K562 (cell line): ENCODE measurements around the gene PHF14. TPM values are rescaled to one million over a fixed set of nuclear protein-coding genes. Genes with fewer than 3 reads are reported as not detected.

Experiments
- ATAC-seq: fragments of 200-7000 bp; cut with Tn5 transposase; 3 replicates; pipeline ENCODE4 v1.9.1; 2020; ENCODE audit warnings: moderate library complexity
- BruUV-seq: library from RNA; stranded (reverse); fragments of 400-500 nt; replicated peaks from 2 replicates; lab custom pipeline; 2021; lab: Mats Ljungman, UMichigan
- CTCF ChIA-PET: fragments of 300-600 bp; formaldehyde crosslinking; extraction: SDS; loops from one replicate; lab custom pipeline; 2021; ENCODE audit warnings: low intra/inter-chr PET ratio; lab: Yijun Ruan, JAX
- POLR2A ChIA-PET: fragments of 300-600, 350-650 bp; sonication (Branson Sonifier 250); formaldehyde crosslinking; extraction: SDS; loops from one replicate; lab custom pipeline; 2021; ENCODE audit warnings: antibody characterized with exemption, inconsistent platforms; lab: Yijun Ruan, JAX
- DNase-seq, 4 experiments: peaks; one replicate each; pipeline versions ENCODE4 v3.0.0 to v3.0.0-alpha.2; 2011 to 2018; ENCODE audit warnings: low spot score in 3 of 4, mixed read lengths in 3 of 4; ENCODE audit errors: extremely low read depth in 1 of 4
- FAIRE-seq: peaks from 2 replicates; lab custom pipeline; 2011; peaks lifted over from hg19 to GRCh38; lab: Jason Lieb, UNC
- H2AFZ ChIP-seq: 2 replicates; pipeline ENCODE4 v1.6.0; 2011; ENCODE audit warnings: low read depth, low read length, control low read depth, inconsistent platforms
- H3K27ac ChIP-seq: fragments of 200-600 bp; 3 replicates; pipeline ENCODE4 v1.8.0; 2011; ENCODE audit warnings: low read depth, mild to moderate bottlenecking, control low read depth, inconsistent platforms, low read length, moderate library complexity, mixed read lengths; ENCODE audit errors: extremely low read depth
- H3K27me3 ChIP-seq, 2 experiments: fragments of 300-600 bp in 1 of 2; 2 replicates in 1 of 2; 3 replicates in 1 of 2; pipeline versions ENCODE4 v1.6.0 to v1.8.0; 2011; ENCODE audit warnings: inconsistent platforms in 2 of 2, low read length in 2 of 2, mild to moderate bottlenecking in 1 of 2, mixed read lengths in 1 of 2, moderate library complexity in 1 of 2; ENCODE audit not compliant: control insufficient read depth in 2 of 2, insufficient read depth in 2 of 2
- H3K36me3 ChIP-seq: fragments of 300-600 bp; 3 replicates; pipeline ENCODE4 v1.8.0; 2011; ENCODE audit warnings: mild to moderate bottlenecking, low read length, inconsistent platforms; ENCODE audit not compliant: control insufficient read depth, insufficient read depth
- H3K4me1 ChIP-seq, 2 experiments: fragments of 200-600 bp in 1 of 2; replicated peaks in 1 of 2; 2 replicates in 1 of 2; 3 replicates in 1 of 2; pipeline versions ENCODE4 v1.5.1 to v1.8.0; 2011; ENCODE audit warnings: inconsistent platforms in 2 of 2, low read length in 2 of 2, mild to moderate bottlenecking in 1 of 2, mixed read lengths in 1 of 2, moderate library complexity in 1 of 2; ENCODE audit not compliant: control insufficient read depth in 2 of 2, insufficient read depth in 2 of 2
- H3K4me2 ChIP-seq: 2 replicates; pipeline ENCODE4 v1.6.1; 2011; ENCODE audit warnings: low read length, control low read depth, inconsistent platforms, mixed read lengths; ENCODE audit not compliant: insufficient read depth
- H3K4me3 ChIP-seq: fragments of 200-600 bp; sonication (generic), shearing (Covaris generic); 2 replicates; pipeline ENCODE4 v1.5.1; 2016; ENCODE audit warnings: control low read depth, inconsistent platforms
- H3K79me2 ChIP-seq: fragments of 200-600 bp; 3 replicates; pipeline ENCODE4 v1.8.0; 2011; ENCODE audit warnings: low read length, inconsistent platforms; ENCODE audit not compliant: control insufficient read depth, insufficient read depth
- H3K9ac ChIP-seq, 2 experiments: 2 replicates each; pipeline versions ENCODE4 v1.6.0 to v1.6.1; 2011; ENCODE audit warnings: low read depth in 2 of 2, low read length in 2 of 2, control low read depth in 1 of 2, inconsistent platforms in 1 of 2, mild to moderate bottlenecking in 1 of 2, mixed read lengths in 1 of 2; ENCODE audit not compliant: insufficient read depth in 1 of 2
- H3K9me1 ChIP-seq: one replicate; pipeline ENCODE4 v1.6.0; 2011; ENCODE audit warnings: inconsistent platforms, mild to moderate bottlenecking, low read length, moderate library complexity; ENCODE audit not compliant: control insufficient read depth, insufficient read depth
- H3K9me3 ChIP-seq: replicated peaks from 2 replicates; pipeline ENCODE4 v1.5.1; 2011; ENCODE audit warnings: low read depth, low read length, inconsistent platforms; ENCODE audit not compliant: control insufficient read depth, insufficient read depth
- H4K20me1 ChIP-seq: replicated peaks from 2 replicates; pipeline ENCODE4 v1.6.1; 2011; ENCODE audit warnings: low read length, inconsistent platforms, mixed read lengths; ENCODE audit not compliant: control insufficient read depth, insufficient read depth
- ATF7 ChIP-seq: fragments of 450-650 bp; IDR thresholded peaks from 2 replicates; pipeline ENCODE4 v1.7.1; 2014; ENCODE audit warnings: mild to moderate bottlenecking, moderate library complexity
- C11orf30 ChIP-seq: fragments of 450-650 bp; IDR thresholded peaks from 2 replicates; pipeline ENCODE4 v1.6.1; 2016; ENCODE audit warnings: low read depth, mild to moderate bottlenecking
- CHD2 ChIP-seq: IDR thresholded peaks from 2 replicates; pipeline ENCODE4 v1.6.1; 2011; ENCODE audit warnings: low read depth, low read length
- ELF2 ChIP-seq: fragments of 250-450 bp; sonication (Bioruptor Pico); IDR thresholded peaks from 2 replicates; pipeline ENCODE4 v1.5.0; 2021; ENCODE audit warnings: mild to moderate bottlenecking
- HDGF ChIP-seq: fragments of 450-650 bp; IDR thresholded peaks from 2 replicates; pipeline ENCODE4 v1.6.1; 2016
- HMGN3 ChIP-seq: IDR thresholded peaks from 2 replicates; pipeline ENCODE4 v1.6.1; 2011; ENCODE audit warnings: borderline replicate concordance, low read depth, mild to moderate bottlenecking, mixed read lengths, low read length; ENCODE audit not compliant: insufficient read length; ENCODE audit errors: extremely low read depth
- JUN ChIP-seq, 2 experiments: sonication (generic) in 1 of 2; formaldehyde crosslinking in 1 of 2; IDR thresholded peaks; 2 replicates each; pipeline versions ENCODE4 v1.6.1 to v1.8.0; 2012 to 2022; ENCODE audit warnings: borderline replicate concordance in 2 of 2, mild to moderate bottlenecking in 2 of 2, improper control_type of control experiment in 1 of 2, low read depth in 1 of 2, low read length in 1 of 2, missing genetic modification reagents in 1 of 2
- NFIX ChIP-seq: fragments of 250-450 bp; sonication (Bioruptor Pico); IDR thresholded peaks from 2 replicates; pipeline ENCODE4 v1.4.0; 2020; ENCODE audit warnings: low read depth, mild to moderate bottlenecking, moderate library complexity
- NRF1 ChIP-seq, 2 experiments: fragments of 450-650 bp; IDR thresholded peaks in 1 of 2; conservative IDR thresholded peaks in 1 of 2; 2 replicates each; pipeline ENCODE4 v1.6.1; 2014; ENCODE audit warnings: mild to moderate bottlenecking in 2 of 2
- PHF21A ChIP-seq: fragments of 450-650 bp; IDR thresholded peaks from 2 replicates; pipeline ENCODE4 v1.6.1; 2017; ENCODE audit warnings: low read depth, borderline replicate concordance
- SAFB ChIP-seq: fragments of 200-400 bp; formaldehyde crosslinking; IDR thresholded peaks from 2 replicates; pipeline ENCODE4 v1.6.1; 2017; ENCODE audit warnings: low read depth, low read length, borderline replicate concordance
- ZNF12 ChIP-seq: sonication (generic); formaldehyde crosslinking; IDR thresholded peaks from 2 replicates; pipeline ENCODE4 v1.4.0; 2020; ENCODE audit warnings: mild to moderate bottlenecking, missing genetic modification reagents
- ZNF224 ChIP-seq: sonication (generic); formaldehyde crosslinking; IDR thresholded peaks from 2 replicates; pipeline ENCODE4 v1.8.0; 2022; ENCODE audit warnings: mild to moderate bottlenecking, missing genetic modification reagents
- ZNF354B ChIP-seq: fragments of 250-450 bp; sonication (Bioruptor Pico); IDR thresholded peaks from 2 replicates; pipeline ENCODE4 v1.4.0; 2020
- ZNF696 ChIP-seq: fragments of 250-450 bp; sonication (Bioruptor Pico); conservative IDR thresholded peaks from 2 replicates; pipeline ENCODE4 v1.4.0; 2020; ENCODE audit warnings: mild to moderate bottlenecking, moderate library complexity
- WGBS: fragments of 100-300 bp; shearing (Covaris generic); methylation state at CpG from one replicate; pipeline ENCODE4 v1.1.6; 2016; ENCODE audit warnings: low coverage, mixed read lengths; ENCODE audit not compliant: insufficient coverage; ENCODE audit errors: missing lambda C conversion rate; 5-methylcytosine and 5-hydroxymethylcytosine counted together
- in situ Hi-C: fragments of 300-500 bp; cut with MboI; formaldehyde crosslinking; loops from 4 replicates; pipeline ENCODE4 v1.15.0; 2018; ENCODE audit warnings: inconsistent platforms, mixed read lengths
- intact Hi-C: fragments of 100-400 bp; cut with micrococcal nuclease; formaldehyde crosslinking; loops from 2 replicates; pipeline ENCODE4 v1.14.2; 2022
- polyA plus RNA-seq, 8 experiments: library from polyadenylated mRNA; depleted of rRNA in 4 of 8; stranded (reverse) in 5 of 8; unstranded in 3 of 8; fragments of >200 nt; fragmentation: Nextera tagmentation in 2 of 8; fragmentation: Illumina TruSeq in 1 of 8; extraction: Ambion mirVana in 2 of 8; extraction: Trizol in 1 of 8; gene quantifications; 2 replicates each; pipeline versions ENCODE4 v1.2.1 to v1.2.3, GENCODE V29; 2011 to 2014; ENCODE audit warnings: inconsistent platforms in 1 of 8, missing spikeins in 1 of 8
- total RNA-seq, 7 experiments: library from RNA; depleted of rRNA in 6 of 7; stranded (reverse); fragments of >200 nt in 6 of 7; fragmentation: Illumina TruSeq in 2 of 7; extraction: Trizol in 2 of 7; gene quantifications; 2 replicates each; pipeline versions ENCODE4 v1.2.1 to v1.2.3, GENCODE V29; 2011 to 2021; ENCODE audit warnings: low replicate concordance in 1 of 7
- TF ChIP-seq, protein P1 (sequence below): fragments of 450-650 bp; IDR thresholded peaks from 2 replicates; pipeline ENCODE4 v1.6.1; 2016; ENCODE audit warnings: missing biosample characterization, missing genetic modification characterization
- TF ChIP-seq, protein P2 (sequence below): fragments of 250-450 bp; sonication (Bioruptor Pico); IDR thresholded peaks from 2 replicates; pipeline ENCODE4 v1.8.0; 2021; ENCODE audit warnings: borderline replicate concordance, mild to moderate bottlenecking, moderate library complexity; ENCODE audit not compliant: poor library complexity, severe bottlenecking
- TF ChIP-seq, protein P3 (sequence below): fragments of 450-650 bp; formaldehyde crosslinking; IDR thresholded peaks from 2 replicates; pipeline ENCODE4 v1.4.0; 2022; ENCODE audit warnings: missing genetic modification characterization

Gene PHF14
- total and polyA plus RNA-seq, 9 of the 15 experiments (the other 6 are each of a cell fraction or from before 2014, with no cell fraction given) = 27.5 to 67.6 (median 41.4) TPM

DNA sequence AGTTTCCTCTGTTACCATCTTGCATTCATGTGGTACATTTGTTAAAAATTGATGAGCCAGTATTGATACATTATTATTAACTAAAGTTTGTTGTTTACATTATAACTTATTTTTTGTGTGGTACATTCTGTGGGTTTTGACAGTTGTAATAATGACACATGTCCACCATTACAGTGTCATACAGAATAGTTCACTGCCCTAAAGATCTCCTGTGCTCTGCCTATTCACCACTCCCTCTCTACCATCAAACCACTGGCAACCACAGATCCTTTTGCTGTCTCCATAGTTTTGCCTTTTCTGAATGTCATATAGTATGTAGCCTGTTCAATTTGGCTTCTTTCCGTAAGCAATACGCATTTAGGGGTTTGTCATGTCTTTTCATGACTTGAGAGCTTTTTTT lies 156.9 kb downstream of the PHF14 start:
- H3K27me3 ChIP-seq = no peaks in the 10 kb centered on the region
- TF ChIP-seq SAFB (no peak), CHD2 (no peak), HDGF (no peak), NRF1 (conservative IDR thresholded peaks at IDR 0.05 in 1 of 2, IDR thresholded peaks at IDR 0.05 in 1 of 2) (no peak), ELF2 (no peak), C11orf30 (no peak), ZNF224 (CRISPR knock-in tag) (no peak), ZNF696 (CRISPR knock-in tag) (no peak), ZNF12 (CRISPR knock-in tag) (no peak), ATF7 (no peak), PHF21A (no peak), JUN (IDR thresholded peaks at IDR 0.05; ENCODE audit: borderline replicate concordance, low read depth, low read length) (no peak), JUN (CRISPR knock-in tag; IDR thresholded peaks at IDR 0.05; ENCODE audit: borderline replicate concordance) (no peak), HMGN3 (no peak), NFIX (CRISPR knock-in tag) (no peak), ZNF354B (no peak)
- TF ChIP-seq, protein P1, sequence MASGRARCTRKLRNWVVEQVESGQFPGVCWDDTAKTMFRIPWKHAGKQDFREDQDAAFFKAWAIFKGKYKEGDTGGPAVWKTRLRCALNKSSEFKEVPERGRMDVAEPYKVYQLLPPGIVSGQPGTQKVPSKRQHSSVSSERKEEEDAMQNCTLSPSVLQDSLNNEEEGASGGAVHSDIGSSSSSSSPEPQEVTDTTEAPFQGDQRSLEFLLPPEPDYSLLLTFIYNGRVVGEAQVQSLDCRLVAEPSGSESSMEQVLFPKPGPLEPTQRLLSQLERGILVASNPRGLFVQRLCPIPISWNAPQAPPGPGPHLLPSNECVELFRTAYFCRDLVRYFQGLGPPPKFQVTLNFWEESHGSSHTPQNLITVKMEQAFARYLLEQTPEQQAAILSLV (tag) = no peak
- TF ChIP-seq, protein P2, sequence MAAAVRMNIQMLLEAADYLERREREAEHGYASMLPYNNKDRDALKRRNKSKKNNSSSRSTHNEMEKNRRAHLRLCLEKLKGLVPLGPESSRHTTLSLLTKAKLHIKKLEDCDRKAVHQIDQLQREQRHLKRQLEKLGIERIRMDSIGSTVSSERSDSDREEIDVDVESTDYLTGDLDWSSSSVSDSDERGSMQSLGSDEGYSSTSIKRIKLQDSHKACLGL (CRISPR knock-in tag) = no peak
- TF ChIP-seq, protein P3, sequence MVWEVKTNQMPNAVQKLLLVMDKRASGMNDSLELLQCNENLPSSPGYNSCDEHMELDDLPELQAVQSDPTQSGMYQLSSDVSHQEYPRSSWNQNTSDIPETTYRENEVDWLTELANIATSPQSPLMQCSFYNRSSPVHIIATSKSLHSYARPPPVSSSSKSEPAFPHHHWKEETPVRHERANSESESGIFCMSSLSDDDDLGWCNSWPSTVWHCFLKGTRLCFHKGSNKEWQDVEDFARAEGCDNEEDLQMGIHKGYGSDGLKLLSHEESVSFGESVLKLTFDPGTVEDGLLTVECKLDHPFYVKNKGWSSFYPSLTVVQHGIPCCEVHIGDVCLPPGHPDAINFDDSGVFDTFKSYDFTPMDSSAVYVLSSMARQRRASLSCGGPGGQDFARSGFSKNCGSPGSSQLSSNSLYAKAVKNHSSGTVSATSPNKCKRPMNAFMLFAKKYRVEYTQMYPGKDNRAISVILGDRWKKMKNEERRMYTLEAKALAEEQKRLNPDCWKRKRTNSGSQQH (CRISPR knock-in tag) = no peak
- intact Hi-C loops (no loop called here), in situ Hi-C loops (no loop called here)
- no peak overlapping the region for H3K4me2 ChIP-seq
- CTCF ChIA-PET = no interaction called here
- H4K20me1 ChIP-seq = no peaks in the 10 kb centered on the region
- no peak overlapping the region for H3K27ac ChIP-seq
- H3K36me3 ChIP-seq = no peaks in the 10 kb centered on the region; the same call in 2 of the 3 replicates
- no peaks in the 10 kb centered on the region for H3K9me3 ChIP-seq
- FAIRE-seq (no peak), ATAC-seq (no peak), DNase-seq (no peak)
- POLR2A ChIA-PET = no interaction called here
- H3K4me3 ChIP-seq = no peak overlapping the region
- H3K79me2 ChIP-seq = no peaks in the 10 kb centered on the region
- no peak overlapping the region for H2AFZ ChIP-seq
- H3K9ac ChIP-seq = no peak overlapping the region
- no peaks in the 10 kb centered on the region for H3K9me1 ChIP-seq
- BruUV-seq = no TSS peak
- 100% methylated on average over 2 of the region's 2 CpGs for WGBS
- H3K4me1 ChIP-seq = no peaks in the 10 kb centered on the region
